OCI-LY1 (cell line): ENCODE data around the gene ITIH4.

Experiments used
- H2AFZ ChIP-seq: fragments of 200-600 bp; sonication (generic), shearing (Covaris generic); 2 replicates; pipeline ENCODE4 v1.6.0; 2014; ENCODE audit warnings: antibody characterized with exemption, mild to moderate bottlenecking, low read length
- H3F3A ChIP-seq: fragments of 200-600 bp; sonication (generic), shearing (Covaris generic); 2 replicates; pipeline ENCODE4 v1.6.0; 2014; ENCODE audit warnings: mild to moderate bottlenecking, antibody characterized with exemption, low read length, moderate library complexity; ENCODE audit not compliant: insufficient read depth
- H3K27ac ChIP-seq: fragments of 200-600 bp; sonication (generic); 2 replicates; pipeline ENCODE4 v1.5.1; 2014; ENCODE audit warnings: low read length, mixed run types, mild to moderate bottlenecking, low read depth; ENCODE audit not compliant: poor library complexity, severe bottlenecking
- H3K27me3 ChIP-seq: fragments of 200-600 bp; sonication (generic); 2 replicates; pipeline ENCODE4 v1.6.0; 2014; ENCODE audit warnings: antibody characterized with exemption, mild to moderate bottlenecking, low read length, moderate library complexity; ENCODE audit not compliant: insufficient read depth
- H3K36me3 ChIP-seq: fragments of 200-600 bp; sonication (generic); 2 replicates; pipeline ENCODE4 v1.6.1; 2014; ENCODE audit warnings: mild to moderate bottlenecking, antibody characterized with exemption, low read length, moderate library complexity, mixed read lengths; ENCODE audit not compliant: insufficient read depth
- H3K4me1 ChIP-seq: fragments of 200-600 bp; sonication (generic); 2 replicates; pipeline ENCODE4 v1.5.1; 2014; ENCODE audit warnings: mild to moderate bottlenecking, low read length, moderate library complexity; ENCODE audit not compliant: insufficient read depth, severe bottlenecking
- H3K4me2 ChIP-seq: fragments of 200-600 bp; sonication (generic), shearing (Covaris generic); 2 replicates; pipeline ENCODE4 v1.6.1; 2014; ENCODE audit warnings: low read length
- H3K4me3 ChIP-seq: fragments of 200-600 bp; sonication (generic); 2 replicates; pipeline ENCODE4 v1.5.1; 2014; ENCODE audit warnings: low read length, low read depth, mild to moderate bottlenecking, mixed read lengths; ENCODE audit not compliant: poor library complexity, severe bottlenecking
- H3K79me2 ChIP-seq: fragments of 200-600 bp; shearing (Covaris generic); 2 replicates; pipeline ENCODE4 v1.6.1; 2016; ENCODE audit warnings: mixed run types, low read length, mixed read lengths; ENCODE audit not compliant: insufficient read depth
- H3K9ac ChIP-seq: fragments of 200-600 bp; sonication (generic), shearing (Covaris generic); 2 replicates; pipeline ENCODE4 v1.6.1; 2014; ENCODE audit warnings: mild to moderate bottlenecking, low read length, mixed read lengths
- H3K9me2 ChIP-seq: fragments of 200-600 bp; sonication (generic), shearing (Covaris generic); 2 replicates; pipeline ENCODE4 v1.6.1; 2014; ENCODE audit warnings: low read depth, mild to moderate bottlenecking, low read length, mixed read lengths
- H3K9me3 ChIP-seq: fragments of 200-600 bp; shearing (Covaris generic); 2 replicates; pipeline ENCODE4 v1.6.1; 2014; ENCODE audit warnings: low read length, mixed read lengths
- H4K20me1 ChIP-seq: fragments of 200-600 bp; sonication (generic), shearing (Covaris generic); 2 replicates; pipeline ENCODE4 v1.6.0; 2016; ENCODE audit warnings: mild to moderate bottlenecking, low read length; ENCODE audit not compliant: insufficient read depth
- EZH2 ChIP-seq: fragments of 200-600 bp; sonication (generic), shearing (Covaris generic); IDR thresholded peaks from 2 replicates; pipeline ENCODE4 v1.8.0; 2017; ENCODE audit warnings: borderline replicate concordance, mixed run types, mild to moderate bottlenecking, antibody characterized with exemption, low read length, moderate library complexity, mixed read lengths
- TF ChIP-seq, protein P1 (sequence below): fragments of 200-600 bp; sonication (generic), shearing (Covaris generic); IDR thresholded peaks from 2 replicates; pipeline ENCODE4 v1.5.1; 2017; ENCODE audit warnings: mild to moderate bottlenecking, antibody characterized with exemption, low read length, moderate library complexity, mixed read lengths

ITIH4 gene

DNA sequence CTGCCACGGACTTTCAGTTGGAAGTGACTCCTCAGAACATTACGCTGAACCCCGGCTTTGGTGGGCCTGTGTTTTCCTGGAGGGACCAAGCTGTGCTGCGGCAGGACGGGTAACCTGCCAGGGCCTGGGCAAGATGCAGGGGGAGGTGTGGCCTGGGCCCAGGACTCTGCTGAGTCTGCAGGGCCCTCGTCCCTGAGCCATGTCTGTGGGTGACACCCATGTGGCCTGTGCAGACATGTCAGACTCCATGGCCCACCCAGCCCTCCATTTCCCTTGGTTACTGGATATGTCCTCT is 40.8 kb downstream of the ITIH4 start:
- TF ChIP-seq, protein P1, sequence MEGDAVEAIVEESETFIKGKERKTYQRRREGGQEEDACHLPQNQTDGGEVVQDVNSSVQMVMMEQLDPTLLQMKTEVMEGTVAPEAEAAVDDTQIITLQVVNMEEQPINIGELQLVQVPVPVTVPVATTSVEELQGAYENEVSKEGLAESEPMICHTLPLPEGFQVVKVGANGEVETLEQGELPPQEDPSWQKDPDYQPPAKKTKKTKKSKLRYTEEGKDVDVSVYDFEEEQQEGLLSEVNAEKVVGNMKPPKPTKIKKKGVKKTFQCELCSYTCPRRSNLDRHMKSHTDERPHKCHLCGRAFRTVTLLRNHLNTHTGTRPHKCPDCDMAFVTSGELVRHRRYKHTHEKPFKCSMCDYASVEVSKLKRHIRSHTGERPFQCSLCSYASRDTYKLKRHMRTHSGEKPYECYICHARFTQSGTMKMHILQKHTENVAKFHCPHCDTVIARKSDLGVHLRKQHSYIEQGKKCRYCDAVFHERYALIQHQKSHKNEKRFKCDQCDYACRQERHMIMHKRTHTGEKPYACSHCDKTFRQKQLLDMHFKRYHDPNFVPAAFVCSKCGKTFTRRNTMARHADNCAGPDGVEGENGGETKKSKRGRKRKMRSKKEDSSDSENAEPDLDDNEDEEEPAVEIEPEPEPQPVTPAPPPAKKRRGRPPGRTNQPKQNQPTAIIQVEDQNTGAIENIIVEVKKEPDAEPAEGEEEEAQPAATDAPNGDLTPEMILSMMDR = no peak
- no peak for TF ChIP-seq EZH2
- H3K79me2 ChIP-seq = no peaks in the 10 kb centered on the region
- H3K27me3 ChIP-seq = no peaks in the 10 kb centered on the region
- no peaks in the 10 kb centered on the region for H3K36me3 ChIP-seq
- no peak overlapping the region for H3K27ac ChIP-seq
- H3K9me2 ChIP-seq = no peaks in the 10 kb centered on the region
- H4K20me1 ChIP-seq = no peaks in the 10 kb centered on the region
- no peaks in the 10 kb centered on the region for H3K9me3 ChIP-seq
- H3K4me2 ChIP-seq = no peak overlapping the region
- H3K4me3 ChIP-seq = no peak overlapping the region
- no peak overlapping the region for H2AFZ ChIP-seq
- H3K4me1 ChIP-seq = no peaks in the 10 kb centered on the region
- no peak overlapping the region for H3K9ac ChIP-seq
- H3F3A ChIP-seq = no peaks in the 10 kb centered on the region

DNA sequence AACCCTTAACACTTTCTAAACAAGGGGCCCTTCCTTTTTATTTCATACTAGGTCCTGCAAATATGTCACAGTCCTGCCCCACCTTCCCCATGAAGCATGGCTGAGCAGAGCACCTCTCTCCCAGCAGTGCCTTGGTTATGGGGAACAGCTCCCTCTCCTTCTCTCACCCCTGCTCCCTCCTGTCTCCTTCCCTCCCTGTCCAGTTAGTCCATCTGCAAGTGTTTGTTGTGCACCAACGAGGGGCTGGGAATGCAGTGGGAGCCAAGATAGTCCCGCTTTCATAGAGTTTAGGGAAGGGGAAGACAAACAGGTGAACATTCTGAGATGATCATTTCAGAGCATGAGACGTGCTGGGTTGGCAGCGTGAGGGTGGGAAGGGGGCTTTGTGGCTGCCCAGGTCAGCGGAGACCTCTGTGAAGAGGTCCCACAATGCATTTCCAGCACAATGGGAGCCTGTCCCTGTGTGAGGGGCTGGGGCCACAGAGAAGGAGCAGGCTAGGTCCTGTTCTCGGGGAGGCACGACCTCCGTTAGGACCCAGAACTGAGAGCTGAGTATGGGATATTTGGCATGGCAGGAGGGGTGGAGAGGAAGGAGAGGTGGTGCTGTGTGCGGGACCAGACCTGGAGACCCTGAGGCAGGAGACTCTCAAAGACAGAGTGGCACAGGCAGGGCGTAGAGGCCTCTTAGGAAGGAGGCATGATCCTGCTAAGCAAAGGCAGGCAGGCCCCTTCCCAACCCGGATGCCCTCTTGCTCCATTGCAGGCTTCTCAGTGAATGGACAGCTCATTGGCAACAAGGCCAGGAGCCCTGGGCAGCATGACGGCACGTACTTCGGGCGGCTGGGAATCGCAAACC is 41.4 kb downstream of the ITIH4 start:
- no peak overlapping the region for H3K9ac ChIP-seq
- H4K20me1 ChIP-seq = no peaks in the 10 kb centered on the region
- H3K79me2 ChIP-seq = no peaks in the 10 kb centered on the region
- no peaks in the 10 kb centered on the region for H3K4me1 ChIP-seq
- no peak for TF ChIP-seq EZH2
- TF ChIP-seq, protein P1 = no peak
- H3K4me3 ChIP-seq = no peak overlapping the region
- H3K9me3 ChIP-seq = no peaks in the 10 kb centered on the region
- no peaks in the 10 kb centered on the region for H3F3A ChIP-seq
- H3K27me3 ChIP-seq = no peaks in the 10 kb centered on the region
- H3K36me3 ChIP-seq = no peaks in the 10 kb centered on the region
- H3K27ac ChIP-seq = no peak overlapping the region
- no peak overlapping the region for H2AFZ ChIP-seq
- no peak overlapping the region for H3K4me2 ChIP-seq
- no peaks in the 10 kb centered on the region for H3K9me2 ChIP-seq

DNA sequence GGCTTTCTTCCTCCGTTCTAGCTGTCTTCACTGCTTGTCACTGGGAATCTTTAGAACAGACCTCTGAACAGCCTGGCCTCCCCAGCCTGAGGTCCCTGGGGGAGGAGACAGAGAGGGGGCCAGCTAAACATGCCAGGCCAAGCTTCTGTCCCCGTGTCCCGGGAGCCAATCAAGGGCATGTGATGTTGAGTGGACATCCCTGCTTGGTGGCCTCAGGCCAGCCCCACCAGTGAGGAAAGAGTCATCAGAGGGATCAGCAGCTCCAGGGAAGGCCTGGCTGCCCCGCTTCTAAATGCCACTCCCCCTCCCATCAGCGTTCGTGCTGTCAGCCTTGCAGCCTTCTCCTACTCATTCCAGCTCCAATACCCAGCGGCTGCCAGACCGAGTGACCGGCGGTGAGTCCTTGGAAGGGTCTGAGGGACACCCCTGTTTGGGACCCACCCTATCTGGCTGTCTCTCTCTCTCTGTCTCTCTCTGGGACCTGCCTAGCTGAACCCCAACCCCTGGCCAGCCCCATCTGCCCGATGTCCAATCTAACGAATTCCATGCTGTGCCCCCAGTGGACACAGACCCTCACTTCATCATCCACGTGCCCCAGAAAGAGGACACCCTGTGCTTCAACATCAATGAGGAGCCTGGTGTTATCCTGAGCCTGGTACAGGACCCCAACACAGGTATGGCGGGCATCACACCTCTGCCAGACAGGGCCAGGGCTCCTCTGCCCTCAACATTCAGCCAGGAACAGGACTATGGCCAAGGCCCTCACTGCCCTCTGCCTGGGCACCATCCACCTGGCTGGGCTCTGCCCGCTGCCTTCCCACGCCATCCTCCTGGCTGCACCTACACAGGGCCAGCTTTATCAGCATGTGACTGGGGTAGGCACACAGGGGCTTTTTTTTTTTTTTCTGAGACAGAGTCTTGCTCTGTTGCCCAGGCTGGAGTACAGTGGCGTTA is 42.5 kb downstream of the ITIH4 start:
- Histone ChIP-seq H3K9ac (no peak overlapping the region), H2AFZ (no peak overlapping the region), H3F3A (no peaks in the 10 kb centered on the region), H3K9me2 (no peaks in the 10 kb centered on the region), H4K20me1 (no peaks in the 10 kb centered on the region), H3K4me1 (no peaks in the 10 kb centered on the region), H3K4me2 (no peak overlapping the region), H3K36me3 (no peaks in the 10 kb centered on the region), H3K79me2 (no peaks in the 10 kb centered on the region), H3K9me3 (no peaks in the 10 kb centered on the region), H3K27me3 (no peaks in the 10 kb centered on the region), H3K4me3 (no peak overlapping the region), H3K27ac (no peak overlapping the region)
- TF ChIP-seq EZH2 = no peak
- TF ChIP-seq, protein P1 = no peak
